Measurements from ENCODE around the gene REM2.

- TF ChIP-seq CTCF (conservative IDR thresholded peaks at IDR 0.05) (no peak), ZFX (IDR thresholded peaks at IDR 0.05) (no peak)
These were observed 41.7 kb upstream of the REM2 start for GRCh38 chr14:22841311-22841710.

Data from C4-2B (cell line).